OCI-LY7 (cell line): Measurements from ENCODE around the gene APBB2. TPM values are rescaled to one million over a fixed set of nuclear protein-coding genes. Genes with fewer than 3 reads are reported as not detected.
"Not testable (repeated sequence)": the region's sequence is repeated elsewhere in the genome, so short reads cannot be mapped to it uniquely, and the experiment has no call there.

Experiments
- BruUV-seq: library from RNA; stranded (reverse); fragments of 400-500 nt; replicated peaks from 2 replicates; lab custom pipeline; 2021; lab: Mats Ljungman, UMichigan
- CTCF ChIA-PET: fragments of 300-600 bp; sonication (Branson Sonifier 250); formaldehyde crosslinking; loops from one replicate; lab custom pipeline; 2022; ENCODE audit warnings: antibody characterized with exemption; ENCODE audit not compliant: unreplicated experiment; lab: Charles Lee
- POLR2A ChIA-PET: fragments of 300-600 bp; sonication (Branson Sonifier 250); formaldehyde crosslinking; loops from one replicate; lab custom pipeline; 2022; ENCODE audit warnings: antibody characterized with exemption; lab: Charles Lee
- DNase-seq: peaks from one replicate; pipeline ENCODE4 v3.0.0-alpha.2; 2015; ENCODE audit warnings: low spot score
- H2AFZ ChIP-seq: fragments of 200-600 bp; sonication (generic), shearing (Covaris generic); 2 replicates; pipeline ENCODE4 v1.6.1; 2014; ENCODE audit warnings: mild to moderate bottlenecking, antibody characterized with exemption, low read length, moderate library complexity
- H3K27ac ChIP-seq: fragments of 200-600 bp; sonication (generic); 2 replicates; pipeline ENCODE4 v1.5.1; 2014; ENCODE audit warnings: mixed run types, low read depth, mild to moderate bottlenecking, moderate library complexity, low read length, inconsistent platforms; ENCODE audit not compliant: poor library complexity, severe bottlenecking
- H3K36me3 ChIP-seq: fragments of 200-600 bp; sonication (generic); 2 replicates; pipeline ENCODE4 v1.6.1; 2014; ENCODE audit warnings: mild to moderate bottlenecking, antibody characterized with exemption, low read length, moderate library complexity, mixed read lengths; ENCODE audit not compliant: insufficient read depth
- H3K4me1 ChIP-seq: fragments of 200-600 bp; sonication (generic); 2 replicates; pipeline ENCODE4 v1.5.1; 2014; ENCODE audit warnings: mild to moderate bottlenecking, low read length; ENCODE audit not compliant: insufficient read depth, poor library complexity, severe bottlenecking
- H3K4me2 ChIP-seq: fragments of 200-600 bp; sonication (generic); 2 replicates; pipeline ENCODE4 v1.6.1; 2014; ENCODE audit warnings: mild to moderate bottlenecking, low read length
- H3K4me3 ChIP-seq: fragments of 200-600 bp; sonication (generic); 2 replicates; pipeline ENCODE4 v1.5.1; 2014; ENCODE audit warnings: mild to moderate bottlenecking, low read depth, low read length; ENCODE audit not compliant: poor library complexity, severe bottlenecking
- H3K79me2 ChIP-seq: fragments of 200-600 bp; sonication (generic); 2 replicates; pipeline ENCODE4 v1.6.1; 2016; ENCODE audit warnings: low read depth, mild to moderate bottlenecking, low read length, moderate library complexity, mixed read lengths; ENCODE audit not compliant: insufficient read depth
- H3K9me2 ChIP-seq: fragments of 200-600 bp; sonication (generic); 2 replicates; pipeline ENCODE4 v1.6.1; 2016; ENCODE audit warnings: mild to moderate bottlenecking, low read length, mixed read lengths; ENCODE audit not compliant: insufficient read depth
- H3K9me3 ChIP-seq: fragments of 200-600 bp; sonication (generic); 2 replicates; pipeline ENCODE4 v1.6.1; 2014; ENCODE audit warnings: mild to moderate bottlenecking, mixed run types, low read length, mixed read lengths
- H4K20me1 ChIP-seq: fragments of 200-600 bp; sonication (generic); 2 replicates; pipeline ENCODE4 v1.6.1; 2014; ENCODE audit warnings: mild to moderate bottlenecking, antibody characterized with exemption, low read length, moderate library complexity, mixed read lengths; ENCODE audit not compliant: insufficient read depth
- CTCF ChIP-seq: fragments of 200-600 bp; sonication (generic); conservative IDR thresholded peaks from 2 replicates; pipeline ENCODE4 v1.5.1; 2014; ENCODE audit warnings: mild to moderate bottlenecking, antibody characterized with exemption, low read length, moderate library complexity, mixed read lengths
- EZH2phosphoT487 ChIP-seq: fragments of 200-600 bp; sonication (generic); IDR thresholded peaks from 2 replicates; pipeline ENCODE4 v1.6.1; 2018; ENCODE audit warnings: low read depth, borderline replicate concordance, mild to moderate bottlenecking, mixed run types, antibody characterized with exemption, low read length, moderate library complexity, mixed read lengths
- intact Hi-C: fragments of 100-400 bp; cut with micrococcal nuclease; formaldehyde crosslinking; loops from one replicate; pipeline ENCODE4 v1.10.0; 2022; ENCODE audit not compliant: unreplicated experiment
- total RNA-seq, 2 experiments: library from RNA; depleted of rRNA in 1 of 2; stranded (reverse); fragments of >200 nt in 1 of 2; shearing (Covaris generic) in 1 of 2; gene quantifications; 2 replicates each; pipeline ENCODE4 v1.2.3, GENCODE V29; 2014 to 2022

APBB2 gene
- total RNA-seq, 2 experiments from 2014 or later, result 66.4 to 88.5 TPM

- Histone ChIP-seq H3K36me3 (no peaks in the 10 kb centered on the region), H3K79me2 (no peaks in the 10 kb centered on the region), H3K9me2 (no peaks in the 10 kb centered on the region), H3K4me3 (no peak overlapping the region), H3K4me1 (peaks cover 5% of the 10 kb centered on the region), H3K9me3 (no peaks in the 10 kb centered on the region), H4K20me1 (no peaks in the 10 kb centered on the region), H3K4me2 (no peak overlapping the region), H3K27ac (no peak overlapping the region), H2AFZ (no peak overlapping the region)
- ChIA-PET CTCF (interaction anchor here (0.6 to 1.2 kb wide), 6 partner anchors 15 to 350 kb away, joined by 3 to 6 read pairs (median 3); no protein-coding TSS in a partner anchor), POLR2A (interaction anchor here (0.6 to 1.0 kb wide), 3 partner anchors 9 to 308 kb away, joined by 3 read pairs; no protein-coding TSS in a partner anchor)
- BruUV-seq, result no TSS peak
- DNase-seq, result peak; percentile 86
- intact Hi-C loops, result loop anchor here (1.0 to 5.0 kb wide), 3 partner anchors 15 to 753 kb away; partner anchors contain the start of gene APBB2
- TF ChIP-seq CTCF, result peak; percentile 95
- TF ChIP-seq EZH2phosphoT487, result no peak
Observed at GRCh38 chr4:40908702-40909362, 305.5 kb downstream of the APBB2 start.

- H3K4me2 ChIP-seq, result no peak overlapping the region
- H3K79me2 ChIP-seq, result no peaks in the 10 kb centered on the region
- peaks cover 5% of the 10 kb centered on the region for H3K4me1 ChIP-seq
- no peak overlapping the region for H2AFZ ChIP-seq
- CTCF ChIA-PET, result interaction anchor here (0.6 to 1.2 kb wide), 6 partner anchors 15 to 351 kb away, joined by 3 to 6 read pairs (median 3); no protein-coding TSS in a partner anchor
- H3K9me2 ChIP-seq, result no peaks in the 10 kb centered on the region
- H4K20me1 ChIP-seq, result no peaks in the 10 kb centered on the region
- no peak for DNase-seq
- H3K9me3 ChIP-seq, result no peaks in the 10 kb centered on the region
- TF ChIP-seq EZH2phosphoT487, result no peak
- POLR2A ChIA-PET, result interaction anchor here (0.6 to 1.0 kb wide), 3 partner anchors 8 to 308 kb away, joined by 3 read pairs; no protein-coding TSS in a partner anchor
- intact Hi-C loops, result loop anchor here (1.0 to 5.0 kb wide), 3 partner anchors 16 to 754 kb away; partner anchors contain the start of gene APBB2
- no TSS peak for BruUV-seq
- no peaks in the 10 kb centered on the region for H3K36me3 ChIP-seq
- H3K27ac ChIP-seq, result no peak overlapping the region
- no peak overlapping the region for H3K4me3 ChIP-seq
Observed at GRCh38 chr4:40908297-40908696, 306.0 kb downstream of the APBB2 start.

GRCh38 chr4:40905414-40905813, 308.9 kb downstream of the APBB2 start:
- no peaks in the 10 kb centered on the region for H3K9me3 ChIP-seq
- CTCF ChIA-PET, result no interaction called here
- TF ChIP-seq EZH2phosphoT487, result no peak
- no peak for TF ChIP-seq CTCF
- no peaks in the 10 kb centered on the region for H4K20me1 ChIP-seq
- peaks cover 5% of the 10 kb centered on the region for H3K4me1 ChIP-seq
- H2AFZ ChIP-seq, result no peak overlapping the region
- no peaks in the 10 kb centered on the region for H3K36me3 ChIP-seq
- no peaks in the 10 kb centered on the region for H3K79me2 ChIP-seq
- POLR2A ChIA-PET, result no interaction called here
- H3K9me2 ChIP-seq, result no peaks in the 10 kb centered on the region
- H3K4me3 ChIP-seq, result no peak overlapping the region
- no peak for DNase-seq
- no peak overlapping the region for H3K27ac ChIP-seq
- H3K4me2 ChIP-seq, result no peak overlapping the region
- BruUV-seq, result no TSS peak
- intact Hi-C loops, result loop anchor here (5.0 kb wide), 1 partner anchor 757 kb away; no protein-coding TSS in a partner anchor

GRCh38 chr4:40900531-40900930, 313.8 kb downstream of the APBB2 start:
- H3K79me2 ChIP-seq, H3K9me2 ChIP-seq, H3K4me3 ChIP-seq, H3K36me3 ChIP-seq, H4K20me1 ChIP-seq, DNase-seq, H3K4me2 ChIP-seq, H2AFZ ChIP-seq, H3K27ac ChIP-seq, H3K9me3 ChIP-seq, CTCF ChIA-PET, intact Hi-C loops, H3K4me1 ChIP-seq, BruUV-seq: not testable (repeated sequence)
- POLR2A ChIA-PET, result interaction anchor here (0.6 to 1.2 kb wide), 3 partner anchors 12 to 1778 kb away, joined by 3 to 7 read pairs (median 5); no protein-coding TSS in a partner anchor
